ENCODE data around the gene DLGAP3.
"Not testable (repeated sequence)": the region's sequence is repeated elsewhere in the genome, so short reads cannot be mapped to it uniquely, and the experiment has no call there.

The DLGAP3 gene

DNA sequence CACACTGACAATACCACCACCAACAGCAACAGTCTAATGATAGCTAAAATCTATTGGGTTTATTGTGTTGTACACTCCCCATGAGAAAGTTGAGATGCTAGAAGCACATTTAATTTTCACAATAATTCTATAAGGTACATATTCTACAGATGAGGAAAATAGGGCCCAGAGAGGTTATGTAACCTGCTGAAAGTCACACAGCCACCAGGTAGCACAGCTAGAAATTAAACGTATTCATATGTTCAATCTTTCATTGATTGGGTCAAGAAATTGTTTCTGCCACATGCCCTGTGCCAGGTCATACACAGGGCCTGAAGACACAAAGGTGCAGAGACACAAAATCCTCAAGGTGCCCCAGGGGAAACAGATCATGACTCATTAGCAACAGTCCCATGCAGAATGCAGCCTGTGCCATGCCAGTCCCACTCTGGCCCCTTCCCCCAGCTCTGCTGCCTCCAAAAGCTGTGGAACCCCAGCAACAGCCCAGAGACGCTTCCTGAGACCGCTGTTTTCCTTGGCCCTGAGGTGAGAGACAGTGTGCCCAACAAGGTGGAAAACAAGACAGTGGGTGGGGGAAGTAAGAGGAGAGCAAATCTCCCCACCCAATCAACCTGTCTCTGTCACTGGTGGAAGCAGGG, 104.5 kb downstream of the DLGAP3 start:
- peak in 2 of 42 donors; percentile 17 to 22 for DNase-seq
- intact Hi-C loops (cut with DNase I), result no loop called here

DNA sequence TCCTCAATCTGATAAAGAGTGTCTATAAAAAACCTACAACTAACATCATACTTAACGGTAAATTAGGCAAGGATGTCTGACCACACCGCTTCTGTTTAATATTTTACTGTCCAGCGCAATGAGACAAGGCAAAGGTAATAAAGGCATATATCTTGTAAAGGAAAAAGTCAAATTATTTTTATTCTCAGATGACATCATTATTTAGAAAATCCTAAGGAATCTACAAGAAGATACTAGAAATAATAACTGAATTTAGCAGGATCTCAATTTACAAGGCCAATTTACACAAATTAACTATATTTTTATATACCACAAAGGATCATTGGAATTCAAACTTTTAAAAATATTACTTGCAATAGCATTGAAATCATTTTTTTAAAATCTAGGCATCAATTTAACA, 107.2 kb downstream of the DLGAP3 start:
- no peak for DNase-seq

DNA sequence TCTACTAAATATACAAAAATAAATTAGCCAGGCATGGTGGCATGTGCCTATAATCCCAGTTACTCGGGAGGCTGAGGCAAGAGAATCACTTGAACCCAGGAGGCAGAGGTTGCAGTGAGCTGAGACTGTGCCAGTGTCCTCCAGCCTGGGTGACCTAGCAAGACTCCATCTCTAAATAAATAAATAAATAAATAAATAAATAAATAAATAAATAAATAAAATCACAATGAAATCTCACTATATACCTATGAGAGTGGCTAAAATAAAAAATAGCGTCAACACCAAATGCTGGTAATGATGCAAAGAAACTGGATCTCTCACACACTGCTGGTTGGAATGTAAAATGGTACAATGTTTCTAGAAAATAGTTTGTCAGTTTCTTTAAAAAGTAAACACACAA, 110.6 kb downstream of the DLGAP3 start:
- not testable (repeated sequence) for DNase-seq

More for the DNA sequence above, 107.2 kb downstream of the DLGAP3 start:
- intact Hi-C loops (cut with DNase I), result no loop called here

DNA sequence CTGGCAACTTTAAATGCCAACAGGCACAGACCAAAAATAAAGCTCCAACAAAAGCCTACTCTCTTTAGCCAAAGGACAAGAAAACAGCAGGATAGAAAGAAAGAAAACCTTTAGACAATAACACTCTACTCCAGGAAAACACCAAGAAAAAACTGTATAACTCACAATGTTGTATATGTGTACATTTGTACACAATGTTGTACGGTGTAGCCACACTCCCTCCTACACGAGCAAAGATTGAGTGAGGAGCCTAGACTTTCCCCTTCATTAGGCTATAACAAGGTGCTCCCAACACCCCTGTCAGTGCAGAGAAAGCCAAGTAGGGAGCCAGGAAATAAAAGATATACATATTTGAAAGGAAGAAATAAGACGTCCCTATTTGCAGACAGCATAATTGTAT, 112.7 kb downstream of the DLGAP3 start:
- intact Hi-C loops (cut with DNase I), result no loop called here
- DNase-seq, result no peak

More for the DNA sequence above, 110.6 kb downstream of the DLGAP3 start:
- intact Hi-C loops (cut with DNase I), result not testable (repeated sequence)

DNA sequence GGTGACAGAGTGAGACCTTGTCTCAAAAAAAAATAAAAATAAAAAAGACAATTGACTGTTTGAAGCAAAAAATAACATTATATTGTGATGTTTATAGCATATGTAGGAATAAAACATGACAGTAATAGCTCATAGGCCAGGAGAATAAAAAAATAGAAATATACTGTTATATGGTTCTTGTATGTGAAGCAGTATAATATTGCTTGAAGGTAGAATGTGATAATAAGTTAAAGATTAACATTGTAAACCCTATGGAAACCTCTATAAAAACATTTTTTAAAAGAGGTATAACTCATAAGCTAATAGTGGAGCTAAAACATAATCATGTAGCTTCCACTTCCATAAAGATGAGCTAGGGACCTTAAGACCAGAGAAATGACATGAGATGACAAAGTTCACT, 113.1 kb downstream of the DLGAP3 start:
- DNase-seq, result no peak
- intact Hi-C loops (cut with DNase I), result no loop called here
